Loucy (cell line): ENCODE data around the gene B9D2.

Experiments
- EZH2phosphoT487 ChIP-seq: fragments of 200-600 bp; IDR thresholded peaks from 2 replicates; pipeline ENCODE4 v1.6.1; 2018; ENCODE audit warnings: antibody characterized with exemption, mild to moderate bottlenecking, moderate library complexity, borderline replicate concordance
- TF ChIP-seq, protein P1 (sequence below): fragments of 200-600 bp; sonication (generic); conservative IDR thresholded peaks from 2 replicates; pipeline ENCODE4 v1.5.1; 2014; ENCODE audit warnings: mild to moderate bottlenecking, antibody characterized with exemption, low read length

DNA sequence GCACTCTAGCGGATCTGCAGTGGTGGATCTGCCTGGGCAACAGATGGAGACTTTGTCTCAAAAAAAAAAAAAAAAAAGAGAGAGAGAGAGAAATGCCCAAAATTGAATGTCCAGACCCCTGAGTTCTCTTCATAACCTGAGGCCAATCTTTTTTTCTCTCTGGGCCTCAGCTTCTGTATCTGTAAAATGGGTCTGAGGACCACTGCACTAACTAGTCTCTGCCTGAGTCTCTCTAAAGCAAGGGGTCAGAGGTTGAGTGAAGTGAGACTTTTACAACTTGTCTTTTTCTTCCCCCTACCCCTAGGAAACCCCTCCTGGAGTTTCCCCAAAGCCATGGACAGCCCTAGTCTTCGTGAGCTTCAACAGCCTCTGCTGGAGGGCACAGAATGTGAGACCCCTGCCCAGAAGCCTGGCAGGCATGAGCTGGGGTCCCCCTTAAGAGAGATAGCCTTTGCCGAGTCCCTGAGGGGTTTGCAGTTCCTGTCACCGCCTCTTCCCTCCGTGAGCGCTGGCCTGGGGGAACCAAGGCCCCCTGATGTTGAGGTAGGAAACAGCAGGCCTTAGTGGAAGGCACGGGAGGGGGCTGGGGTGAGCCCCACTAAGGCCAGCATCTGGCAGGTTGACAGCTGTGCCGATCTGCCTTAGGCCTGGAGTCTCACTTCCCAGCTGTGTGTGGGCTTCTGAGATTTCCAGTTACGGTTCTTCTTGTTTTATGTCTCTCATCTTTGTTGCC, 14.2 kb upstream of the B9D2 start:
- TF ChIP-seq, protein P1, sequence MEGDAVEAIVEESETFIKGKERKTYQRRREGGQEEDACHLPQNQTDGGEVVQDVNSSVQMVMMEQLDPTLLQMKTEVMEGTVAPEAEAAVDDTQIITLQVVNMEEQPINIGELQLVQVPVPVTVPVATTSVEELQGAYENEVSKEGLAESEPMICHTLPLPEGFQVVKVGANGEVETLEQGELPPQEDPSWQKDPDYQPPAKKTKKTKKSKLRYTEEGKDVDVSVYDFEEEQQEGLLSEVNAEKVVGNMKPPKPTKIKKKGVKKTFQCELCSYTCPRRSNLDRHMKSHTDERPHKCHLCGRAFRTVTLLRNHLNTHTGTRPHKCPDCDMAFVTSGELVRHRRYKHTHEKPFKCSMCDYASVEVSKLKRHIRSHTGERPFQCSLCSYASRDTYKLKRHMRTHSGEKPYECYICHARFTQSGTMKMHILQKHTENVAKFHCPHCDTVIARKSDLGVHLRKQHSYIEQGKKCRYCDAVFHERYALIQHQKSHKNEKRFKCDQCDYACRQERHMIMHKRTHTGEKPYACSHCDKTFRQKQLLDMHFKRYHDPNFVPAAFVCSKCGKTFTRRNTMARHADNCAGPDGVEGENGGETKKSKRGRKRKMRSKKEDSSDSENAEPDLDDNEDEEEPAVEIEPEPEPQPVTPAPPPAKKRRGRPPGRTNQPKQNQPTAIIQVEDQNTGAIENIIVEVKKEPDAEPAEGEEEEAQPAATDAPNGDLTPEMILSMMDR: peak; percentile 41
- no peak for TF ChIP-seq EZH2phosphoT487
